ENCODE results near the gene MIGA2. TPM values are rescaled to one million over a fixed set of nuclear protein-coding genes. Genes with fewer than 3 reads are reported as not detected.

MIGA2 gene
- total and polyA plus RNA-seq, 9 of the 15 experiments (the other 6 are each of a cell fraction or from before 2014, with no cell fraction given) = 0.15 to 54.1 (median 18.0) TPM

GRCh38 chr9:129027224-129027684, 9.2 kb upstream of the MIGA2 start:
- intact Hi-C loops (cut with micrococcal nuclease) (loop anchor here (5.0 kb wide), 1 partner anchor 85 kb away; the partner anchor contains the start of genes CRAT and PTPA), in situ Hi-C loops (cut with MboI) (no loop called here)
- peaks cover 7% of the 10 kb centered on the region; the same call in 1 of the 3 replicates for H3K36me3 ChIP-seq (ENCODE audit: control insufficient read depth, insufficient read depth, low read length)
- H3K79me2 ChIP-seq (ENCODE audit: control insufficient read depth, insufficient read depth, low read length) = peaks cover 51% of the 10 kb centered on the region
- CTCF ChIA-PET (ENCODE audit: low intra/inter-chr PET ratio) = no interaction called here
- H3K9me1 ChIP-seq (ENCODE audit: control insufficient read depth, insufficient read depth, low read length) = peaks cover 8% of the 10 kb centered on the region
- BruUV-seq (replicated peaks) = no TSS peak
- 9% methylated on average over 8 of the region's 9 CpGs for WGBS (ENCODE audit: insufficient coverage, low coverage, missing lambda C conversion rate)
- H3K27me3 ChIP-seq (ENCODE audit: control insufficient read depth in 2 of 2, insufficient read depth in 2 of 2, low read length in 2 of 2) = no peaks in the 10 kb centered on the region
- peak overlapping the region; percentile 56 for H3K4me3 ChIP-seq
- peak overlapping the region; percentile 68 for H3K27ac ChIP-seq (ENCODE audit: extremely low read depth, low read depth, low read length)
- ATAC-seq (no peak), FAIRE-seq (no peak), DNase-seq (ENCODE audit: extremely low read depth in 1 of 4, low spot score in 3 of 4) (peak in 1 of 4 experiments; percentile 50)
- peak overlapping the region; percentile 64 to 99 for H3K9ac ChIP-seq (ENCODE audit: insufficient read depth in 1 of 2, low read depth in 2 of 2, low read length in 2 of 2)
- H3K4me2 ChIP-seq (ENCODE audit: insufficient read depth, low read length) = peak overlapping the region; percentile 89
- POLR2A ChIA-PET = no interaction called here
- H3K4me1 ChIP-seq (replicated peaks in 1 of 2; ENCODE audit: control insufficient read depth in 2 of 2, insufficient read depth in 2 of 2, low read length in 2 of 2) = peaks cover 45 to 71% of the 10 kb centered on the region in 2 experiments
- no peaks in the 10 kb centered on the region for H3K9me3 ChIP-seq (replicated peaks; ENCODE audit: control insufficient read depth, insufficient read depth, low read depth, low read length)
- H2AFZ ChIP-seq (ENCODE audit: low read depth, low read length) = peak overlapping the region; percentile 65
- no peaks in the 10 kb centered on the region for H4K20me1 ChIP-seq (replicated peaks; ENCODE audit: control insufficient read depth, insufficient read depth, low read length)
- TF ChIP-seq CBFA2T2 (conservative IDR thresholded peaks at IDR 0.05) = no peak
- TF ChIP-seq ZNF507 (tag; conservative IDR thresholded peaks at IDR 0.05) = no peak
- TF ChIP-seq KAT7 (CRISPR knock-in tag; IDR thresholded peaks at IDR 0.05; ENCODE audit: borderline replicate concordance) = no peak
- TF ChIP-seq FOXJ3 (CRISPR knock-in tag; IDR thresholded peaks at IDR 0.05) = no peak
- no peak for TF ChIP-seq TFAM (CRISPR knock-in tag; conservative IDR thresholded peaks at IDR 0.05)
- no peak for TF ChIP-seq ZNF253 (CRISPR knock-in tag; conservative IDR thresholded peaks at IDR 0.05)
- TF ChIP-seq BCOR (IDR thresholded peaks at IDR 0.05) = peak; percentile 92
- no peak for TF ChIP-seq KDM2B (CRISPR knock-in tag; IDR thresholded peaks at IDR 0.05)
- TF ChIP-seq RBM22 (IDR thresholded peaks at IDR 0.05; ENCODE audit: low read depth, low read length, poor library complexity, severe bottlenecking) = no peak
- no peak for TF ChIP-seq E2F4 (CRISPR knock-in tag; IDR thresholded peaks at IDR 0.05; ENCODE audit: low read depth)
- peak; percentile 75 for TF ChIP-seq CBX1 (IDR thresholded peaks at IDR 0.05; ENCODE audit: low read depth)
- TF ChIP-seq ESRRB (CRISPR knock-in tag; IDR thresholded peaks at IDR 0.05; ENCODE audit: borderline replicate concordance) = no peak
- TF ChIP-seq EGR1 (conservative IDR thresholded peaks at IDR 0.05) = 0 out of 2 replicates have a peak, but pooled peaks have one; percentile 8
- no peak for TF ChIP-seq ZNF512 (tag; IDR thresholded peaks at IDR 0.05)
